HepG2 (cell line): Measurements from ENCODE around the gene SBK2. TPM values are rescaled to one million over a fixed set of nuclear protein-coding genes. Genes with fewer than 3 reads are reported as not detected.

Experiments
- ARID5B ChIP-seq: IDR thresholded peaks from 2 replicates; pipeline ENCODE4 v1.4.0; 2020; ENCODE audit warnings: mild to moderate bottlenecking, missing genetic modification reagents
- ATF7 ChIP-seq, 2 experiments: fragments of 450-650 bp in 1 of 2; sonication (generic) in 1 of 2; formaldehyde crosslinking in 1 of 2; IDR thresholded peaks; 2 replicates each; pipeline versions ENCODE4 v1.4.0 to v1.6.1; 2016 to 2020; ENCODE audit warnings: antibody characterized with exemption in 1 of 2, mild to moderate bottlenecking in 1 of 2, missing genetic modification reagents in 1 of 2
- IKZF5 ChIP-seq: IDR thresholded peaks from 2 replicates; pipeline ENCODE4 v1.6.1; 2018; ENCODE audit warnings: missing genetic modification reagents, mild to moderate bottlenecking, missing compliant biosample characterization
- JUND ChIP-seq: sonication (generic); formaldehyde crosslinking; IDR thresholded peaks from 2 replicates; pipeline ENCODE4 v1.8.0; 2022; ENCODE audit warnings: mild to moderate bottlenecking, missing genetic modification reagents
- KDM1A ChIP-seq: IDR thresholded peaks from 2 replicates; pipeline ENCODE4 v1.6.1; 2016; ENCODE audit warnings: missing compliant biosample characterization
- MED1 ChIP-seq: sonication (generic); formaldehyde crosslinking; IDR thresholded peaks from 2 replicates; pipeline ENCODE4 v1.4.0; 2020; ENCODE audit warnings: missing genetic modification reagents
- MIER2 ChIP-seq: IDR thresholded peaks from 2 replicates; pipeline ENCODE4 v1.6.1; 2016; ENCODE audit warnings: missing biosample characterization, missing genetic modification reagents
- MXI1 ChIP-seq: IDR thresholded peaks from 3 replicates; pipeline ENCODE4 v1.6.1; 2012; ENCODE audit warnings: low read depth, low read length, inconsistent platforms, borderline replicate concordance
- RBFOX2 ChIP-seq: fragments of 200-400 bp; formaldehyde crosslinking; IDR thresholded peaks from 2 replicates; pipeline ENCODE4 v1.6.1; 2017; ENCODE audit warnings: low read depth, mild to moderate bottlenecking, low read length
- SOX6 ChIP-seq, 2 experiments: fragments of 450-650 bp in 1 of 2; sonication (generic) in 1 of 2; formaldehyde crosslinking in 1 of 2; IDR thresholded peaks; 2 replicates each; pipeline versions ENCODE4 v1.4.0 to v1.6.1; 2017 to 2020; ENCODE audit warnings: antibody characterized with exemption in 1 of 2, mild to moderate bottlenecking in 1 of 2, missing genetic modification reagents in 1 of 2
- ZBTB21 ChIP-seq: sonication (generic); formaldehyde crosslinking; IDR thresholded peaks from 2 replicates; pipeline ENCODE4 v1.4.0; 2020; ENCODE audit warnings: missing genetic modification reagents
- ZFP37 ChIP-seq: sonication (generic); formaldehyde crosslinking; IDR thresholded peaks from 2 replicates; pipeline ENCODE4 v1.4.0; 2020; ENCODE audit warnings: missing genetic modification reagents, borderline replicate concordance
- ZNF10 ChIP-seq: sonication (generic); formaldehyde crosslinking; IDR thresholded peaks from 2 replicates; pipeline ENCODE4 v1.4.0; 2020; ENCODE audit warnings: mild to moderate bottlenecking, low read depth, missing genetic modification reagents, borderline replicate concordance
- ZNF143 ChIP-seq: sonication (generic); formaldehyde crosslinking; IDR thresholded peaks from 2 replicates; pipeline ENCODE4 v1.4.0; 2020; ENCODE audit warnings: missing genetic modification reagents
- ZNF598 ChIP-seq: sonication (generic); formaldehyde crosslinking; IDR thresholded peaks from 2 replicates; pipeline ENCODE4 v1.5.1; 2020; ENCODE audit warnings: mild to moderate bottlenecking, missing genetic modification reagents, borderline replicate concordance
- ZNF891 ChIP-seq: sonication (generic); formaldehyde crosslinking; IDR thresholded peaks from 2 replicates; pipeline ENCODE4 v1.5.0; 2020; ENCODE audit warnings: mild to moderate bottlenecking, missing genetic modification reagents
- polyA plus RNA-seq, 8 experiments: library from polyadenylated mRNA; depleted of rRNA in 3 of 8; stranded (reverse) in 7 of 8; unstranded in 1 of 8; fragments of >200 nt; fragmentation: Illumina TruSeq in 4 of 8; extraction: Trizol in 4 of 8; gene quantifications; 2 replicates each; pipeline versions ENCODE4 v1.2.1 to v1.2.3, GENCODE V29; 2011 to 2016; ENCODE audit warnings: low read depth in 4 of 8, missing spikeins in 1 of 8, mixed read lengths in 1 of 8; ENCODE audit not compliant: insufficient read depth in 1 of 8
- total RNA-seq, 5 experiments: library from RNA; depleted of rRNA; stranded (reverse); fragments of >200 nt; fragmentation: Illumina TruSeq; extraction: Trizol; gene quantifications; 2 replicates each; pipeline ENCODE4 v1.2.3, GENCODE V29; 2016; ENCODE audit warnings: low read depth in 1 of 5
- TF ChIP-seq, protein P1 (sequence below): sonication (generic); formaldehyde crosslinking; IDR thresholded peaks from 2 replicates; pipeline ENCODE4; 2020; ENCODE audit warnings: missing genetic modification reagents, mild to moderate bottlenecking, borderline replicate concordance
- TF ChIP-seq, protein P2 (sequence below): sonication (generic); formaldehyde crosslinking; IDR thresholded peaks from 2 replicates; pipeline ENCODE4 v1.4.0; 2020; ENCODE audit warnings: missing genetic modification reagents

The SBK2 gene
- total and polyA plus RNA-seq, 2 of the 13 experiments (the other 11 are each of a cell fraction or from before 2014, with no cell fraction given) = 0.24 TPM; not detected in 1

- TF ChIP-seq ARID5B (CRISPR knock-in tag) = no peak
- no peak for TF ChIP-seq JUND
- peak; percentile 66 for TF ChIP-seq RBFOX2
- TF ChIP-seq SOX6 (IDR thresholded peaks at IDR 0.05) = no peak
- peak; percentile 68 for TF ChIP-seq SOX6 (CRISPR knock-in tag; IDR thresholded peaks at IDR 0.05)
- 0 out of 2 replicates have a peak, but pooled peaks have one; percentile 30 for TF ChIP-seq MED1 (CRISPR knock-in tag)
- TF ChIP-seq, protein P1, sequence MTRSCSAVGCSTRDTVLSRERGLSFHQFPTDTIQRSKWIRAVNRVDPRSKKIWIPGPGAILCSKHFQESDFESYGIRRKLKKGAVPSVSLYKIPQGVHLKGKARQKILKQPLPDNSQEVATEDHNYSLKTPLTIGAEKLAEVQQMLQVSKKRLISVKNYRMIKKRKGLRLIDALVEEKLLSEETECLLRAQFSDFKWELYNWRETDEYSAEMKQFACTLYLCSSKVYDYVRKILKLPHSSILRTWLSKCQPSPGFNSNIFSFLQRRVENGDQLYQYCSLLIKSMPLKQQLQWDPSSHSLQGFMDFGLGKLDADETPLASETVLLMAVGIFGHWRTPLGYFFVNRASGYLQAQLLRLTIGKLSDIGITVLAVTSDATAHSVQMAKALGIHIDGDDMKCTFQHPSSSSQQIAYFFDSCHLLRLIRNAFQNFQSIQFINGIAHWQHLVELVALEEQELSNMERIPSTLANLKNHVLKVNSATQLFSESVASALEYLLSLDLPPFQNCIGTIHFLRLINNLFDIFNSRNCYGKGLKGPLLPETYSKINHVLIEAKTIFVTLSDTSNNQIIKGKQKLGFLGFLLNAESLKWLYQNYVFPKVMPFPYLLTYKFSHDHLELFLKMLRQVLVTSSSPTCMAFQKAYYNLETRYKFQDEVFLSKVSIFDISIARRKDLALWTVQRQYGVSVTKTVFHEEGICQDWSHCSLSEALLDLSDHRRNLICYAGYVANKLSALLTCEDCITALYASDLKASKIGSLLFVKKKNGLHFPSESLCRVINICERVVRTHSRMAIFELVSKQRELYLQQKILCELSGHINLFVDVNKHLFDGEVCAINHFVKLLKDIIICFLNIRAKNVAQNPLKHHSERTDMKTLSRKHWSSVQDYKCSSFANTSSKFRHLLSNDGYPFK = peak; percentile 33; the same call in 1 of the 2 replicates
- peak; percentile 9; the same call in 1 of the 2 replicates for TF ChIP-seq ZNF143 (CRISPR knock-in tag)
- TF ChIP-seq, protein P2, sequence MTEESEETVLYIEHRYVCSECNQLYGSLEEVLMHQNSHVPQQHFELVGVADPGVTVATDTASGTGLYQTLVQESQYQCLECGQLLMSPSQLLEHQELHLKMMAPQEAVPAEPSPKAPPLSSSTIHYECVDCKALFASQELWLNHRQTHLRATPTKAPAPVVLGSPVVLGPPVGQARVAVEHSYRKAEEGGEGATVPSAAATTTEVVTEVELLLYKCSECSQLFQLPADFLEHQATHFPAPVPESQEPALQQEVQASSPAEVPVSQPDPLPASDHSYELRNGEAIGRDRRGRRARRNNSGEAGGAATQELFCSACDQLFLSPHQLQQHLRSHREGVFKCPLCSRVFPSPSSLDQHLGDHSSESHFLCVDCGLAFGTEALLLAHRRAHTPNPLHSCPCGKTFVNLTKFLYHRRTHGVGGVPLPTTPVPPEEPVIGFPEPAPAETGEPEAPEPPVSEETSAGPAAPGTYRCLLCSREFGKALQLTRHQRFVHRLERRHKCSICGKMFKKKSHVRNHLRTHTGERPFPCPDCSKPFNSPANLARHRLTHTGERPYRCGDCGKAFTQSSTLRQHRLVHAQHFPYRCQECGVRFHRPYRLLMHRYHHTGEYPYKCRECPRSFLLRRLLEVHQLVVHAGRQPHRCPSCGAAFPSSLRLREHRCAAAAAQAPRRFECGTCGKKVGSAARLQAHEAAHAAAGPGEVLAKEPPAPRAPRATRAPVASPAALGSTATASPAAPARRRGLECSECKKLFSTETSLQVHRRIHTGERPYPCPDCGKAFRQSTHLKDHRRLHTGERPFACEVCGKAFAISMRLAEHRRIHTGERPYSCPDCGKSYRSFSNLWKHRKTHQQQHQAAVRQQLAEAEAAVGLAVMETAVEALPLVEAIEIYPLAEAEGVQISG = peak; percentile 13; the same call in 1 of the 2 replicates
- TF ChIP-seq MIER2 (CRISPR knock-in tag) = peak; percentile 27; the same call in 1 of the 2 replicates
- TF ChIP-seq ZNF891 (CRISPR knock-in tag) = no peak
- no peak for TF ChIP-seq ZNF598
- TF ChIP-seq ATF7 (IDR thresholded peaks at IDR 0.05) = no peak
- TF ChIP-seq ATF7 (CRISPR knock-in tag; IDR thresholded peaks at IDR 0.05) = no peak
- no peak for TF ChIP-seq ZBTB21 (CRISPR knock-in tag)
- no peak for TF ChIP-seq ZNF10 (CRISPR knock-in tag)
- 0 out of 3 replicates have a peak, but pooled peaks have one; percentile 31 for TF ChIP-seq MXI1
- 0 out of 2 replicates have a peak, but pooled peaks have one; percentile 42 for TF ChIP-seq ZFP37 (CRISPR knock-in tag)
- TF ChIP-seq IKZF5 (CRISPR knock-in tag) = peak; percentile 29; the same call in 1 of the 2 replicates
- TF ChIP-seq KDM1A (CRISPR knock-in tag) = peak; percentile 67; the same call in 1 of the 2 replicates
These were observed 19.9 kb downstream of the SBK2 start (continued) for GRCh38 chr19:55516878-55517620.
